Measurements from ENCODE around the gene BARD1.
A peak's percentile ranks its signal among the peaks of the same experiment; 100 is the strongest.

Gene BARD1

GRCh38 chr2:214706986-214707385 is 102.5 kb downstream of the BARD1 start:
- Histone ChIP-seq H3K27ac (ENCODE audit: low read depth, low read length) (no peak overlapping the region), H3K79me1 (ENCODE audit: low read length) (no peaks in the 10 kb centered on the region), H3K27me3 (ENCODE audit: insufficient read depth, low read length) (no peaks in the 10 kb centered on the region), H4K12ac (ENCODE audit: low read depth, low read length) (no peak overlapping the region), H3K9ac (ENCODE audit: low read length) (no peak overlapping the region), H3K14ac (ENCODE audit: low read length) (no peak overlapping the region), H4K91ac (ENCODE audit: low read depth, low read length) (no peak overlapping the region), H3K36me3 (ENCODE audit: control insufficient read depth in 1 of 2, insufficient read depth in 2 of 2, low read length in 2 of 2) (no peaks in the 10 kb centered on the region), H2BK5ac (ENCODE audit: low read depth, low read length, poor library complexity) (no peak overlapping the region), H3K9me3 (ENCODE audit: insufficient read depth, low read depth, low read length) (no peaks in the 10 kb centered on the region), H3K4me3 (ENCODE audit: low read depth, low read length) (no peak overlapping the region), H3K4me2 (ENCODE audit: low read length) (no peak overlapping the region), H3K79me2 (ENCODE audit: control insufficient read depth, insufficient read depth, low read length, poor library complexity) (no peaks in the 10 kb centered on the region), H2BK12ac (ENCODE audit: low read length) (no peak overlapping the region), H2AFZ (ENCODE audit: insufficient read depth, low read length, poor library complexity) (no peak overlapping the region), H2AK5ac (ENCODE audit: low read length) (no peak overlapping the region), H4K8ac (ENCODE audit: low read depth, low read length) (no peak overlapping the region), H3K18ac (ENCODE audit: low read length) (no peak overlapping the region), H3K4ac (ENCODE audit: low read depth, low read length) (no peak overlapping the region), H3K23ac (ENCODE audit: low read length) (no peak overlapping the region), H3K4me1 (ENCODE audit: control insufficient read depth in 1 of 2, insufficient read depth in 2 of 2, low read length in 2 of 2) (no peaks in the 10 kb centered on the region), H2BK120ac (ENCODE audit: insufficient read depth, low read length, poor library complexity) (no peak overlapping the region)
- no CpG with 5 or more reads among the region's 2 CpGs for WGBS (ENCODE audit: extremely low coverage, insufficient coverage, insufficient read length)
- DNase-seq: peak; percentile 45 to 80

DNA sequence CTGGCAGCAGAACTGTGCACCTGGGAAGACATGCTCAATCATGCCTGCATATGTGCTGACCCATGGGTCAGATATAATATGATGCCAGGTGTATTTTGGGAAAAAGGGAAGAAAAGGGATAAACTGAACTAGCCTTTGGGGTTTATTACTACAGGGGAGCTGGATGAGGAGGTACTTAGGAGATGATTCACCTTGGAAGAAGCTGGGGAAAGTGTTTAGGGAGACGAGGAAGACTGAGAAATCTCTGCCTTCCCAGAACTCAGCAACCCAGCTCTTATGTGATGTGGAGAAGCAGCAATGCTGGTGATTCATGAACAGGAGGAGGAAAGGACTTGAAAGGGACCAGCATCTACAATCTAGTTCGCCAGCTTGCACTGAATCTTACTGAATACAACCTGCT is 110.2 kb downstream of the BARD1 start:
- Histone ChIP-seq H4K8ac (ENCODE audit: low read depth, low read length) (no peak overlapping the region), H4K12ac (ENCODE audit: low read depth, low read length) (no peak overlapping the region), H2BK12ac (ENCODE audit: low read length) (no peak overlapping the region), H3K4me3 (ENCODE audit: low read depth, low read length) (no peak overlapping the region), H3K23ac (ENCODE audit: low read length) (no peak overlapping the region), H3K4ac (ENCODE audit: low read depth, low read length) (no peak overlapping the region), H3K4me2 (ENCODE audit: low read length) (no peak overlapping the region), H3K27ac (ENCODE audit: low read depth, low read length) (no peak overlapping the region), H2BK5ac (ENCODE audit: low read depth, low read length, poor library complexity) (no peak overlapping the region), H2AFZ (ENCODE audit: insufficient read depth, low read length, poor library complexity) (no peak overlapping the region), H3K18ac (ENCODE audit: low read length) (no peak overlapping the region), H3K27me3 (ENCODE audit: insufficient read depth, low read length) (no peaks in the 10 kb centered on the region), H3K79me1 (ENCODE audit: low read length) (no peaks in the 10 kb centered on the region), H3K4me1 (ENCODE audit: control insufficient read depth in 1 of 2, insufficient read depth in 2 of 2, low read length in 2 of 2) (no peaks in the 10 kb centered on the region), H3K36me3 (ENCODE audit: control insufficient read depth in 1 of 2, insufficient read depth in 2 of 2, low read length in 2 of 2) (no peaks in the 10 kb centered on the region), H2BK120ac (ENCODE audit: insufficient read depth, low read length, poor library complexity) (no peak overlapping the region), H3K9ac (ENCODE audit: low read length) (no peak overlapping the region), H3K14ac (ENCODE audit: low read length) (no peak overlapping the region), H3K79me2 (ENCODE audit: control insufficient read depth, insufficient read depth, low read length, poor library complexity) (no peaks in the 10 kb centered on the region), H3K9me3 (ENCODE audit: insufficient read depth, low read depth, low read length) (peaks cover 3% of the 10 kb centered on the region), H4K91ac (ENCODE audit: low read depth, low read length) (no peak overlapping the region), H2AK5ac (ENCODE audit: low read length) (no peak overlapping the region)
- DNase-seq: no peak
- WGBS (ENCODE audit: extremely low coverage, insufficient coverage, insufficient read length): no CpG with 5 or more reads among the region's 2 CpGs

GRCh38 chr2:214696681-214697080 is 112.8 kb downstream of the BARD1 start:
- H3K79me2 ChIP-seq (ENCODE audit: control insufficient read depth, insufficient read depth, low read length, poor library complexity): no peaks in the 10 kb centered on the region
- H2BK12ac ChIP-seq (ENCODE audit: low read length): no peak overlapping the region
- no peak overlapping the region for H4K8ac ChIP-seq (ENCODE audit: low read depth, low read length)
- H2BK120ac ChIP-seq (ENCODE audit: insufficient read depth, low read length, poor library complexity): no peak overlapping the region
- no peaks in the 10 kb centered on the region for H3K27me3 ChIP-seq (ENCODE audit: insufficient read depth, low read length)
- peaks cover 3% of the 10 kb centered on the region for H3K9me3 ChIP-seq (ENCODE audit: insufficient read depth, low read depth, low read length)
- H3K4me1 ChIP-seq (ENCODE audit: control insufficient read depth in 1 of 2, insufficient read depth in 2 of 2, low read length in 2 of 2): no peaks in the 10 kb centered on the region
- H3K14ac ChIP-seq (ENCODE audit: low read length): no peak overlapping the region
- no peak overlapping the region for H3K27ac ChIP-seq (ENCODE audit: low read depth, low read length)
- no peak overlapping the region for H3K18ac ChIP-seq (ENCODE audit: low read length)
- no peak overlapping the region for H2AFZ ChIP-seq (ENCODE audit: insufficient read depth, low read length, poor library complexity)
- H4K12ac ChIP-seq (ENCODE audit: low read depth, low read length): no peak overlapping the region
- no peak overlapping the region for H3K4me3 ChIP-seq (ENCODE audit: low read depth, low read length)
- no peaks in the 10 kb centered on the region for H3K79me1 ChIP-seq (ENCODE audit: low read length)
- H3K4me2 ChIP-seq (ENCODE audit: low read length): no peak overlapping the region
- no peak overlapping the region for H2AK5ac ChIP-seq (ENCODE audit: low read length)
- no peaks in the 10 kb centered on the region for H3K36me3 ChIP-seq (ENCODE audit: control insufficient read depth in 1 of 2, insufficient read depth in 2 of 2, low read length in 2 of 2)
- H3K23ac ChIP-seq (ENCODE audit: low read length): peak overlapping the region; percentile 6
- DNase-seq: no peak
- H2BK5ac ChIP-seq (ENCODE audit: low read depth, low read length, poor library complexity): no peak overlapping the region
- H4K91ac ChIP-seq (ENCODE audit: low read depth, low read length): no peak overlapping the region
- no peak overlapping the region for H3K4ac ChIP-seq (ENCODE audit: low read depth, low read length)
- no peak overlapping the region for H3K9ac ChIP-seq (ENCODE audit: low read length)

- Histone ChIP-seq H3K9me3 (ENCODE audit: insufficient read depth, low read depth, low read length) (peaks cover 3% of the 10 kb centered on the region), H4K8ac (ENCODE audit: low read depth, low read length) (no peak overlapping the region), H4K91ac (ENCODE audit: low read depth, low read length) (no peak overlapping the region), H2AFZ (ENCODE audit: insufficient read depth, low read length, poor library complexity) (no peak overlapping the region), H3K9ac (ENCODE audit: low read length) (no peak overlapping the region), H2BK5ac (ENCODE audit: low read depth, low read length, poor library complexity) (no peak overlapping the region), H3K4me3 (ENCODE audit: low read depth, low read length) (no peak overlapping the region), H3K36me3 (ENCODE audit: control insufficient read depth in 1 of 2, insufficient read depth in 2 of 2, low read length in 2 of 2) (no peaks in the 10 kb centered on the region), H2AK5ac (ENCODE audit: low read length) (no peak overlapping the region), H3K18ac (ENCODE audit: low read length) (no peak overlapping the region), H3K14ac (ENCODE audit: low read length) (no peak overlapping the region), H2BK120ac (ENCODE audit: insufficient read depth, low read length, poor library complexity) (no peak overlapping the region), H3K27me3 (ENCODE audit: insufficient read depth, low read length) (no peaks in the 10 kb centered on the region), H3K4ac (ENCODE audit: low read depth, low read length) (no peak overlapping the region), H3K79me1 (ENCODE audit: low read length) (no peaks in the 10 kb centered on the region), H3K27ac (ENCODE audit: low read depth, low read length) (no peak overlapping the region), H2BK12ac (ENCODE audit: low read length) (no peak overlapping the region), H3K4me1 (ENCODE audit: control insufficient read depth in 1 of 2, insufficient read depth in 2 of 2, low read length in 2 of 2) (no peaks in the 10 kb centered on the region), H4K12ac (ENCODE audit: low read depth, low read length) (no peak overlapping the region), H3K23ac (ENCODE audit: low read length) (no peak overlapping the region), H3K4me2 (ENCODE audit: low read length) (no peak overlapping the region), H3K79me2 (ENCODE audit: control insufficient read depth, insufficient read depth, low read length, poor library complexity) (no peaks in the 10 kb centered on the region)
- no CpG with 5 or more reads among the region's 1 CpG for WGBS (ENCODE audit: extremely low coverage, insufficient coverage, insufficient read length)
- no peak for DNase-seq
Measured at GRCh38 chr2:214695789-214696188, 113.7 kb downstream of the BARD1 start.
